ENCODE data around the gene TMPRSS11F. TPM values are rescaled to one million over a fixed set of nuclear protein-coding genes. Genes with fewer than 3 reads are reported as not detected.

The TMPRSS11F gene
- total and polyA plus RNA-seq, 4 donors = not detected

DNA sequence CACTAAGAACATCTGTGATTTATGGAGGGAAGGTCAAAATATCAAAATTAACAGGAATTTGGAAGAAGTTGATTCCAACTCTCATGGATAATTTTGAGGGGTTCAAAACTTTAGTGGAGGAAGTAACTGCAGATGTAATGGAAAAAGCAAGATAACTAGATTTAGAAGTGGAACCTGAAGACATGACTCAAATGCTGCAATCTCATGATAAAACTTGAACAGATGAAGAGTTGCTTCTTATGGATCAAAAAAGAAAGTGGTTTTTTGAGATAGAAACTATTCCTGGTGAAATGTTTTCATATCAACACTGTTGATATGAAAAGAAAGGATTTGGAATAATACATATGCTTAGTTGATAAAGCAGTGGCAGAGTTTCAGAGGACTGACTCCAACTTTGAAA lies 9.7 kb downstream of the TMPRSS11F start:
- no peak overlapping the region for H3K27ac ChIP-seq (ENCODE audit: low read depth in 1 of 2, low read length in 2 of 2)
- no peaks in the 10 kb centered on the region for H3K36me3 ChIP-seq (ENCODE audit: control insufficient read depth in 1 of 2, insufficient read depth in 2 of 2, low read length in 1 of 2)
- no peak overlapping the region for H3K4me3 ChIP-seq (ENCODE audit: low read length in 2 of 2)
- no peaks in the 10 kb centered on the region for H3K27me3 ChIP-seq (ENCODE audit: control insufficient read depth in 1 of 2, insufficient read depth in 2 of 2, low read length in 1 of 2)
- no peaks in the 10 kb centered on the region for H3K9me3 ChIP-seq (ENCODE audit: control insufficient read depth, low read length)
- ATAC-seq (ENCODE audit: low FRiP score) (no peak), DNase-seq (no peak)
- intact Hi-C loops (cut with DNase I) = no loop called here
- H3K4me1 ChIP-seq (ENCODE audit: control insufficient read depth in 1 of 2, insufficient read depth in 2 of 2, low read length in 2 of 2) = no peaks in the 10 kb centered on the region

DNA sequence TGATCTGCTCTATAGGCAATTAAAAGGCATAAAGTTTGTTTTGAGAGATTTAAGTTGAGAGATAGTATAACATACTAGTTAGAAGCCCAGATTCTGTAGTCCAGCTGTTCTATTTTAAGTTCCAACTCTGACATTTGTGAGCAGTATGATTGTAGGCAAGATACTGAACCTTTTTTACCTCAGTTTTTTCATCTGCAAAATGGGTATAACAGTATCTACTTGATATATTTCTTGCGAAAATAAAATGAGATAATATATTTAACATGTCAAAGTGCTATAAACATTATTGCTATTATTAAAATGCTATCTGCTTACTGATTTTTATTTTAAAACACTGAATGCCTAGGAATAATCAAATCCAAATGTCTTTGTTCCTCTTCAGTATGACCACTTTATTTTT lies 19.2 kb downstream of the TMPRSS11F start:
- no peaks in the 10 kb centered on the region for H3K4me1 ChIP-seq (ENCODE audit: control insufficient read depth in 1 of 2, insufficient read depth in 2 of 2, low read length in 2 of 2)
- no peaks in the 10 kb centered on the region for H3K27me3 ChIP-seq (ENCODE audit: control insufficient read depth in 1 of 2, insufficient read depth in 2 of 2, low read length in 1 of 2)
- intact Hi-C loops (cut with DNase I) = no loop called here
- no peak for ATAC-seq (ENCODE audit: low FRiP score)
- no peak overlapping the region for H3K27ac ChIP-seq (ENCODE audit: low read depth in 1 of 2, low read length in 2 of 2)
- no peak overlapping the region for H3K4me3 ChIP-seq (ENCODE audit: low read length in 2 of 2)
- 79 to 82% methylated on average over 1 of the region's 1 CpG for WGBS, 2 donors
- no peaks in the 10 kb centered on the region for H3K9me3 ChIP-seq (ENCODE audit: control insufficient read depth, low read length)
- DNase-seq = no peak
- H3K36me3 ChIP-seq (ENCODE audit: control insufficient read depth in 1 of 2, insufficient read depth in 2 of 2, low read length in 1 of 2) = no peaks in the 10 kb centered on the region

DNA sequence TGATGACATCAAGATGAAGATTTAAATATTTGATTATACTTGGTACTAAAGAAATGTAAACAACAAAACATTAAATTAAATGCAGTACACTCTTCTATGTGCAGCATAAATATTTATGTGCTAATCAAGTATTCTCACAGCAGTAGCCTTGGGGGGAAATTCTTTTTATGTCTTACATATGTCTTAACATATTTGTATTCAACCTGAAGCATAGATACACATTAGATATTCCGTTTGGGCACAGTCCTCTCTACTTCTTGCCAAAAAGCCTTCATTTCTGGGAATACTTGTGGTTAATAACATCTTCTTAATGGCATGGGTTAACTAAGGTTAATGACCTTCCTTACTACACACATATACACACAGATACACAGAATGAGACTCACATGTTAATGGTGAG lies 19.8 kb downstream of the TMPRSS11F start:
- intact Hi-C loops (cut with DNase I) = no loop called here
- no peaks in the 10 kb centered on the region for H3K9me3 ChIP-seq (ENCODE audit: control insufficient read depth, low read length)
- 54 to 63% methylated on average over 1 of the region's 1 CpG for WGBS, 2 donors
- H3K4me3 ChIP-seq (ENCODE audit: low read length in 2 of 2) = no peak overlapping the region
- no peak overlapping the region for H3K27ac ChIP-seq (ENCODE audit: low read depth in 1 of 2, low read length in 2 of 2)
- ATAC-seq (ENCODE audit: low FRiP score) (no peak), DNase-seq (no peak)
- H3K27me3 ChIP-seq (ENCODE audit: control insufficient read depth in 1 of 2, insufficient read depth in 2 of 2, low read length in 1 of 2) = no peaks in the 10 kb centered on the region
- H3K36me3 ChIP-seq (ENCODE audit: control insufficient read depth in 1 of 2, insufficient read depth in 2 of 2, low read length in 1 of 2) = no peaks in the 10 kb centered on the region
- H3K4me1 ChIP-seq (ENCODE audit: control insufficient read depth in 1 of 2, insufficient read depth in 2 of 2, low read length in 2 of 2) = no peaks in the 10 kb centered on the region

DNA sequence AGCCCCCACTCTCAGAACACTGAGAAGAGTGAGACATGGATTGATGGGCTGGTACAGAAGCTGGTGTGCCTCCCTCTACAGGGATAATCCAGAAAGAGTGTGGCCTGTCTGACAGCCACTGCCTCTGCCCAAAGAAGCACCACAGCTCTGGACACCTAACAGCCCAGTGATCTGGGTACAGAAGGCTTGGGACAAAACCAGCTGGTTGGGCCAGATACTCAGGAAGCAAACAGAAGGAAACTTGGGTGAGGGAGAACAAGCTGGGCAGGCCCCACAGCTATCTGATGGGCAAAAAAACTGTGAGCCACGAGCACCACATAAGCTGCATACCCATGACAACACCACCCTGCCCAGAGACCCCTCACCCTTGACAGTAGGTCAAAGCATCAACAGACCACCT lies 46.9 kb downstream of the TMPRSS11F start:
- H3K27me3 ChIP-seq (ENCODE audit: control insufficient read depth in 1 of 2, insufficient read depth in 2 of 2, low read length in 1 of 2) = no peaks in the 10 kb centered on the region
- intact Hi-C loops (cut with DNase I) = no loop called here
- no peak overlapping the region for H3K4me3 ChIP-seq (ENCODE audit: low read length in 2 of 2)
- no peaks in the 10 kb centered on the region for H3K9me3 ChIP-seq (ENCODE audit: control insufficient read depth, low read length)
- no peaks in the 10 kb centered on the region for H3K36me3 ChIP-seq (ENCODE audit: control insufficient read depth in 1 of 2, insufficient read depth in 2 of 2, low read length in 1 of 2)
- no peaks in the 10 kb centered on the region for H3K4me1 ChIP-seq (ENCODE audit: control insufficient read depth in 1 of 2, insufficient read depth in 2 of 2, low read length in 2 of 2)
- WGBS, 2 donors = 13 to 29% methylated on average over 1 of the region's 1 CpG
- DNase-seq = no peak
- no peak overlapping the region for H3K27ac ChIP-seq (ENCODE audit: low read depth in 1 of 2, low read length in 2 of 2)
- ATAC-seq (ENCODE audit: low FRiP score) = peak; percentile 11

DNA sequence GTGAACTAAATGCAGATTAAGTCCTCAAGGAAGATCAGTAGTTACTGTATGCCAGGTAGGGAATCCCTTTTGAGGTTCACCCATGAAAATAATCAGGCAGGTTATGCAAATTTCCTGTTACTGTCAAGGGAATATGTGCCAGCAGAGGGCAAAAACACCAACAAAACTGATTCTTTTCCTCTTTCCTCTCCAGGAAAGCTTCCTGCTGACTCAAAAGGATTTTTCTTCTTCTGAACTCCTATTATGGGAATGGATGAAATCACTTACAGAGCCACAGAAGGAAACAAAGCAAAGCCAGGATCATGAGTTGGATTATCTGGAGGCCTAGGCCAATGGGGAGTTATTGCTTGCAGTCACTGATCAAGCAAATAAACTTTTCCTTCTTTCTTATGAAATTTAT lies 49.7 kb downstream of the TMPRSS11F start:
- Histone ChIP-seq H3K9me3 (ENCODE audit: control insufficient read depth, low read length) (no peaks in the 10 kb centered on the region), H3K27ac (ENCODE audit: low read depth in 1 of 2, low read length in 2 of 2) (no peak overlapping the region), H3K36me3 (ENCODE audit: control insufficient read depth in 1 of 2, insufficient read depth in 2 of 2, low read length in 1 of 2) (no peaks in the 10 kb centered on the region), H3K4me3 (ENCODE audit: low read length in 2 of 2) (no peak overlapping the region), H3K4me1 (ENCODE audit: control insufficient read depth in 1 of 2, insufficient read depth in 2 of 2, low read length in 2 of 2) (no peaks in the 10 kb centered on the region), H3K27me3 (ENCODE audit: control insufficient read depth in 1 of 2, insufficient read depth in 2 of 2, low read length in 1 of 2) (no peaks in the 10 kb centered on the region)
- ATAC-seq (ENCODE audit: low FRiP score) (no peak), DNase-seq (no peak)
- intact Hi-C loops (cut with DNase I) = no loop called here

DNA sequence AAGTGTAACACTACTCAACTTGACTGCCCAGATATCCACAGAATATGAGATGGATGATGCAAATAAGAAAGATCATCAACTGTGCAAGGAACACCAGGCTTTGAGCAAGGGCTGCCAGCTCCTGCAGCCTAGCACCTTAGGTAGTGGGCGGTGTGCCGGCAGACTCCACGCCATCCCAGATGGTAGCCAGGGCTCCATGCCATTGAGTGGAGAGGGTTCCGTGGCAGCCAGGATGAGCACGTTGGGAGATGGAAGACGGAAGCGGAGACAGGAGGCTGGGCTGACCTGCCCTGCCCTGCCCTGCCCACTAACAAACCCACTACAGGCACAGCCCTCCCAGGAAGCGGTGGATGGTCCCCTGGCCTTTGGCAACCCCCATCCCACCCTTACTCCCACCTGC lies 51.9 kb downstream of the TMPRSS11F start:
- ATAC-seq (ENCODE audit: low FRiP score) (no peak), DNase-seq (no peak)
- Histone ChIP-seq H3K9me3 (ENCODE audit: control insufficient read depth, low read length) (no peaks in the 10 kb centered on the region), H3K4me1 (ENCODE audit: control insufficient read depth in 1 of 2, insufficient read depth in 2 of 2, low read length in 2 of 2) (no peaks in the 10 kb centered on the region), H3K36me3 (ENCODE audit: control insufficient read depth in 1 of 2, insufficient read depth in 2 of 2, low read length in 1 of 2) (no peaks in the 10 kb centered on the region), H3K27me3 (ENCODE audit: control insufficient read depth in 1 of 2, insufficient read depth in 2 of 2, low read length in 1 of 2) (no peaks in the 10 kb centered on the region), H3K4me3 (ENCODE audit: low read length in 2 of 2) (no peak overlapping the region), H3K27ac (ENCODE audit: low read depth in 1 of 2, low read length in 2 of 2) (no peak overlapping the region)
- WGBS, 2 donors = 88 to 91% methylated on average over 7 to 8 of the region's 8 CpGs
- intact Hi-C loops (cut with DNase I) = no loop called here

DNA sequence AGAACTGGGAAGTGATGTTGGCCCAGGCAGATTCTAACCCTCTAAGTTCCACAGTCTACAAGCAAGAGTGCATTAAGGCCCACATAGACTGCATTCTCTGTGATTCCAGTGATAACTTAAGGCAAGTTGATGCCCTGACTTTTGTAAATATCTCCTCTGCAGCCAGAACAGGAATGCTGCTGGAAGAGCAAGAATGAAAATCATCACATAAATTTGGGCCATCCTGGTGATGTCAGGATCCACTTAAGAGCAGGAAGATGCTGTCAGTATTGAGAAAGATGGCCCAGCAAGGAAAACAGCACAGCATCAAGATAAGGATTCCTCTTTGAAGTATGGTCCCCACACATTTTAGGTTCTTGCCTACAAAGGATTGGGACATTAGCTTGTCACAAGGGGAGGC lies 52.4 kb downstream of the TMPRSS11F start:
- no peaks in the 10 kb centered on the region for H3K4me1 ChIP-seq (ENCODE audit: control insufficient read depth in 1 of 2, insufficient read depth in 2 of 2, low read length in 2 of 2)
- intact Hi-C loops (cut with DNase I) = no loop called here
- H3K27ac ChIP-seq (ENCODE audit: low read depth in 1 of 2, low read length in 2 of 2) = no peak overlapping the region
- H3K9me3 ChIP-seq (ENCODE audit: control insufficient read depth, low read length) = no peaks in the 10 kb centered on the region
- ATAC-seq (ENCODE audit: low FRiP score) (peak; percentile 8), DNase-seq (no peak)
- no peaks in the 10 kb centered on the region for H3K36me3 ChIP-seq (ENCODE audit: control insufficient read depth in 1 of 2, insufficient read depth in 2 of 2, low read length in 1 of 2)
- H3K27me3 ChIP-seq (ENCODE audit: control insufficient read depth in 1 of 2, insufficient read depth in 2 of 2, low read length in 1 of 2) = no peaks in the 10 kb centered on the region
- no peak overlapping the region for H3K4me3 ChIP-seq (ENCODE audit: low read length in 2 of 2)

DNA sequence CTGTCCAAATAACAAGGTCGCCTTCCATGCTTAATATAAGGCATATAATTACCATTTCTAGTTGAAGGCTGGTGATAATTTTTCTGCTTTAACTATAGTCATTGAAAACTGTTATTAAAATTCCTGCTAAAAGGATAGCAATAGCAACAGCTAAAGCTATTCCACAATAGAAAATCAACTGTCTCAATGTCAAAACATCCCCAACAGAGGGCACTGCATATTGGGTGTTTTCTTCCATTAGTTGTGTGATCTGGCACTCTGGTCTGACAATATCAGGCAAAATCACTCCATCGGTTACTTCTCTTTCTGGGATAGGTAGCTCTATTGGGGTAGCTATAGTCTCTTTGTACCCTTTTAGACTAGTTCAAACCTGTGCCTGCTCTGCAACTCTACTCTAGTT lies 53.5 kb downstream of the TMPRSS11F start:
- Histone ChIP-seq H3K36me3 (ENCODE audit: control insufficient read depth in 1 of 2, insufficient read depth in 2 of 2, low read length in 1 of 2) (no peaks in the 10 kb centered on the region), H3K27ac (ENCODE audit: low read depth in 1 of 2, low read length in 2 of 2) (no peak overlapping the region), H3K4me3 (ENCODE audit: low read length in 2 of 2) (no peak overlapping the region), H3K4me1 (ENCODE audit: control insufficient read depth in 1 of 2, insufficient read depth in 2 of 2, low read length in 2 of 2) (no peaks in the 10 kb centered on the region), H3K9me3 (ENCODE audit: control insufficient read depth, low read length) (no peaks in the 10 kb centered on the region), H3K27me3 (ENCODE audit: control insufficient read depth in 1 of 2, insufficient read depth in 2 of 2, low read length in 1 of 2) (no peaks in the 10 kb centered on the region)
- 76% methylated on average over 2 of the region's 2 CpGs for WGBS, 2 donors
- intact Hi-C loops (cut with DNase I) = no loop called here
- DNase-seq = no peak
- ATAC-seq (ENCODE audit: low FRiP score) = no peak

DNA sequence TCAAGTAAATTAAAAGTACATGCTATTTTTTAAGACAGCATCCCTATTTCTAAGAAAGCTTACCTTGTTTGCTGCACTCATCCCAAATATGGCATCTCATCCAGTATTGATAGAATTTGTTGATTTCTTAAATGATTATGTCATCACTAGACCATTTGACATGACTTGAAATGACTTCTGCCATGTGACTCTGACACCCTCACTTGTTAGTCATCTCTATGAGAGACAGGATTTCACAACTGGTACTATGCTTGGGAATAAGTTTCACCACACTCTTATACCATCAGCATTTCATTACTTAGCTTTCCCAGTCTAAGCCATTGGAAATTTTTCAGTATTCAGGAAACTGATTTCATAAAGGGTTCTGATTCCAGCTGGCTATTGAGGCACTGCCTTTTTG lies 55.3 kb downstream of the TMPRSS11F start:
- no peak for DNase-seq
- Histone ChIP-seq H3K4me3 (ENCODE audit: low read length in 2 of 2) (no peak overlapping the region), H3K9me3 (ENCODE audit: control insufficient read depth, low read length) (no peaks in the 10 kb centered on the region), H3K36me3 (ENCODE audit: control insufficient read depth in 1 of 2, insufficient read depth in 2 of 2, low read length in 1 of 2) (no peaks in the 10 kb centered on the region), H3K27ac (ENCODE audit: low read depth in 1 of 2, low read length in 2 of 2) (no peak overlapping the region), H3K27me3 (ENCODE audit: control insufficient read depth in 1 of 2, insufficient read depth in 2 of 2, low read length in 1 of 2) (no peaks in the 10 kb centered on the region), H3K4me1 (ENCODE audit: control insufficient read depth in 1 of 2, insufficient read depth in 2 of 2, low read length in 2 of 2) (no peaks in the 10 kb centered on the region)
- intact Hi-C loops (cut with DNase I) = no loop called here
- no peak for ATAC-seq (ENCODE audit: low FRiP score)

DNA sequence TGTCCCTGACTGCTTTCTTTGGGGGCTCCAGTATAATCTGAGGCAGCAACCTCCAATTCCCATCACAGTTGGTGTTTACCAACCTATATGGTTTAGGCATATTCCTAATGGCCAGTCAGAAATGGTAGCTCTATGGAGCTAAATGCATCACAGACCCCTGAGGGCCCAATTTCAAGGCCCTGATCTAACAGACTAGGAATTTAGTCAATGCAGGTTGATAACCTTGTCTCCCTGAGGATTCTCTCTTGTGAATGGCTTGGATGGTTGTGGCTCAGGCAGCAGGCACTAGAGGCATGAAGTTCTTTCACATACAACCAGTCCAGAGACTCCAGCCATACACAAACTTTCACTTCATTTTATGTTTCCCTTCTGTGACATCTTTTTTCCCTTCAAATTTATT lies 59.4 kb downstream of the TMPRSS11F start:
- intact Hi-C loops (cut with DNase I) = no loop called here

More for the DNA sequence above, 59.4 kb downstream of the TMPRSS11F start:
- Histone ChIP-seq H3K4me1 (ENCODE audit: control insufficient read depth in 1 of 2, insufficient read depth in 2 of 2, low read length in 2 of 2) (no peaks in the 10 kb centered on the region), H3K27me3 (ENCODE audit: control insufficient read depth in 1 of 2, insufficient read depth in 2 of 2, low read length in 1 of 2) (no peaks in the 10 kb centered on the region), H3K27ac (ENCODE audit: low read depth in 1 of 2, low read length in 2 of 2) (no peak overlapping the region), H3K4me3 (ENCODE audit: low read length in 2 of 2) (no peak overlapping the region), H3K36me3 (ENCODE audit: control insufficient read depth in 1 of 2, insufficient read depth in 2 of 2, low read length in 1 of 2) (no peaks in the 10 kb centered on the region), H3K9me3 (ENCODE audit: control insufficient read depth, low read length) (no peaks in the 10 kb centered on the region)
- DNase-seq (no peak), ATAC-seq (ENCODE audit: low FRiP score) (no peak)

Data from aorta (tissue), 5 donors.